AML-193 (cell line): Measurements from ENCODE around the gene LINC01488.

Source experiments
- DNase-seq, 2 experiments: peaks; one replicate each; lab custom pipeline; 2025; lab: John Stamatoyannopoulos, UW

The LINC01488 gene

DNA sequence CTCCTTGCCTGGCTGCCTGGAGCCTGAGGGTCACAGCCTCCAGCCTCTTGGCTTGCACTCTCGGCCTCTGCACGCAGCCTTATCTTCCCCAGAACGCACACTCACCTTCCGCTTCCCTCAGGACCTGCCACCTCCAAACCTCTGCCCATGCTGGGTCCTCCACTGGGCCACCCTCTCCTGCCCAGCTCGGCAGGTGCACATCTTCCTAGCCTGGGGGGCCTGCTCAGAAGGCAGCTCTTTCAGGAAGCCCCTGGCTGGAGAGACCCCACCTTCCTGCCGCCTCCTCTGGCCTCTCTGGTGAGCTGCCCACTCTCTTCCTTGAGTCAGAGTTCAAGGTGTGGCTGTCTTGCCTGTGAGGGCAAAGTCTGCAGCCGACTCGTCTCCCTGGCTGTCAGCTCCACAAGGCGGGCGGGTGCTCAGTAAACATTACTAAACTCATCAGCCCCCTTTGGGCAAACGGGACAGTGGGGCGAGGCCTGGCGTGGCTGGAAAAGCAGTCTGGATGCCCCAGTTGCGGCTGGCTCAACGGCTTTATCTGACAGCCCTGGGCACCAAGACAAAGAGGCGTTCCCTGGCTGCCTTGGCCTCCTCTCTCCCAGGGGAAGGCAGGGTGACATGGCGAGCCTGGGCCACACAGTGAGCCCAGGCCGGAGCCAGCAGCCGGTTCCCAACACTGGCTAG lies 1.7 kb upstream of the LINC01488 start:
- no peak for DNase-seq

DNA sequence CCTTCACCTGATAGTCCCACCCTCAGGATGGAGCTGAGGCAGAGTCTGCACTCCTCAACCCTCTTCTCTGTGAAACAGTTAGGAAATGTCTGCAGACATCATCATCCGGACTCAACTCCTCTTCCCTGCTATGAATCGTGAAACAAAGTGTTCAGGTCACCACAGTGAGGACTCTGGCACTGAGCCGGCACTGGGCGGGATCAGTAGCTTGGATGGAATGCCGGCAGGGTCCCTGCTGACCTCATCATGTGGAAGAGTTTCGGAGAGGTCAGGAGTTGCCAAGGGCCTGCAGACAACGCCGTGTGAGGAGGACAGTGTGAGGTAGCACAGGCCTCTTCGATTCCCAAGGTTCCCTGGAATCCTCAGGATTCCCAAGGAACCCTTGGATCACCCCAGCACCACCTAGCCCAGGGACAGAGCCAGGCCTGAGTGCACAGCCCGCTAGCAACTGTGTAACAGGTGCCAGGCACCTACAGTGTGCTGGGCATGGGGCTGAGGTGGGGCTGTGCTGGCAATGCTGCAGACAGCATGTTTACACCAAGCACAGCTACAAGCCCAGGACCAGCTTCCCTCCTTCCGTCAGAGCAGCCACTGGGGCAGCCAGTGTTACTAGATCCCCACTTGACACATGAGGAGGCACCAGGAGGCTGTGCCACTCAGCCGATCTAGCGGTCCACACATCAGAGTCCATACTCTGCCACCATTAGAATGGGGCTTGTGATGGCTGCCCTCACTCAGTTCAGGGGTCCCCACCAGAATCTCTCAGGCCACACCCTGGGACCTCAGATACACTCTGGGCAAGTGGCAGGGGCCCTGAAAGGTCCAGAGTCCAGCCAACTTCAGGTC lies 693 bp upstream of the LINC01488 start:
- no peak for DNase-seq

DNA sequence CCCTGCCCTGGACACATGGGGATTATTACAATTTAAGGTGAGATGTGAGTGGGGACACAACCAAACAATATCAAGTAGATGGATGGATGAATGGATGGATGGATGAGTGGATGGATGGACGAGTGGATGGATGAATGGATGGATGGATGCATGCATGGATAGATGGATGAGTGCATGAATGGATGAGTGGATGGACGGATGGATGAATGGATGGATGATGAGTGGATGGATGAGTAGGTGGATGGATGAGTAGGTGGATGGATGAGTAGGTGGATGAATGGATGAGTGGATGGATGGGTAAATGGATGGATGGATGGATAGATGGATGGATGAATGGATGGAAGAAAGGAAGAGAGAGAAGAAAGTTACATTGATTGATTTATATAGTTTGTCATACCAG lies 859 bp downstream of the LINC01488 start:
- no peak for DNase-seq

DNA sequence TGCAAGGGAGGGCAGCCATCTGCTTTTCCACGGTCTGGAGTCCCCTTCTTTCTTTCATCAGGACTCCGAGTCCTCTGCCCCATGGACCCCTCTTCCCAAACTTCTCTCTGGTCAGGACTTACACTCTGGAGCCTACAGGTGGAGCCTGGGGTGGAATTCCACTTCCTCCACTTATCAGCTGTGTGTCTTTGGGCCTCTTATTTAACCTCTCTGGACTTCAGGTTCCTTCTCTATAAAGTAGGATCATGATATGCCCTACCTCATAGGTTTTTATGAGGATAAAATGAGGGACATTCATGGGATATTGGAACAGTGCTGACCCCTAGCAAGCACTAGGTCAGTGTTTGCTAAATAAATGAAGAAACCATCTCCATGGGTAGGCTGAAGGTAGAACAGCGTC lies 1.7 kb downstream of the LINC01488 start:
- DNase-seq: no peak

DNA sequence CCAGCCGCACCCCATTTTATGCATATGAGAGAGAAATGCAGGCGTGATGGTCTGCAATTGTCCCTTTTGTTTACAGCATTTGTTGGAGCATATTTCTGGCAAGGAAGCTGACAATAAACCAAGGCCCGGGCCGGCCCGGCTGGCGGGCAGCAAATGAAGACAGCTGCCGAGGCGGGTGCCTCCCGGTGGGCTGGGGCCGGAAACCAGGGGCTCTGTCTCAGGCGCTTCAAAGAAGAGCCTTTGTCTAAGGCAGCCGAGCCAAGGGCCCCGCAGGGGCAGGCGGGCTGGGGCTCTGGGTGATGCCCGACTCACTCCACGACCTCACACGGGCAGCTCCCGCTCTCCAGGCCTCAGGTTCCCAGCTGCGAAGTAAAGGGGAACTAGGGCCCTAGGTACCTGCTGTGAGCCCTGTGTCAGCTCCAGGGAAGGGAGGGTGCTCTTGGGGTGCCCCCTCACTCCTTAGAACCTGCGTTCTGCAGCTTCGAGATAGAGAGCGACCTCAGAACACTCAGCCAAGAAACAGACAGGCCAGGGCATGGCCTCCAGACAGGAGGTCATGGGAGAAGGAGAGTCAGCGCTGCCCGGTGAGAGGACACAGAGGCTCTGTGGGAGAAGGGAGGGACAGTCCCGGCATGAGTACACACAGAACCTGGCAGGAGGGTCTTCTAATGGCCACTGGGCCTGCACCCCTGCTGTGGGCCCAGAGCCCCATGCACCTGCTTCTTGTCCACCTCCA lies 2.4 kb downstream of the LINC01488 start:
- no peak for DNase-seq

DNA sequence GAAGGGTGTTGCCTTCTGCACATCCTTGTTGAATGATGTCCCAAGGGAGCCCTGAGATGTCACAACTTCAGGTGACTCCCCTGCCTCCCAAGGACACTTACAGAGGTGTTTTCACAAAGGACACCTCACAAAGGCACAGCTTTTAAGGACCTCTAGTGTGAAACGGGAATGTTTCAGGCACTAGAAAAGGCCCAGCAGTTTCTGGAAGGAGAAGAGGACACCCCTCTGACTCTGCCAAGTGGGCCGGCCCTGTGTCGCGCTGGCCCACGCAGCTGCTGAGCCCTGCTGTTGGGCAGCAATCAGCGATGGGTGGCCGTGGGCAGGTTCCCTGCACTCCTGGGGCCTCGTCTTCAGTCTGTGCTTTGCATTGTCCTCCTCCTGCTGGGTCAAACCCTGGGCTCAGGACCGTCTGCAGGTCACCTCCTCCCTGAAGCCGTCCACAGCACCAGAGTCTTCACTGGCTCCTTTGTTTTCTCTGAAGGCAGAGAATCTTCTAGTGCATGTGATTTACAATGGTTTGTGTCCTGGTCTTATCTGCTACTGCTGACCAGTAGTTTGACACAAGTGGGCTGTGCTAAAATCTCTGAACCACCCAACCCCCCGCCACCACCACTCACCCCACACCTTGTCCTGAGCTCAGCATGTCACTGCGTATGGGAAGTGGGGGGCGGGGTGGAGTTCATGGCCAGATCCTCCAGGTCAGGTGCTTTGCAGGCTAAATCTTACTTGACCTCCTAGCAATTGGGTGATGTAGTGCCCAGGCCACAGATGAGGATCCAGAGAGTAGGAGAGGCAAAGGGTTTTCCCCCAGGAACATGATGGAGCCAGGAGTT lies 3.2 kb downstream of the LINC01488 start:
- DNase-seq: no peak

DNA sequence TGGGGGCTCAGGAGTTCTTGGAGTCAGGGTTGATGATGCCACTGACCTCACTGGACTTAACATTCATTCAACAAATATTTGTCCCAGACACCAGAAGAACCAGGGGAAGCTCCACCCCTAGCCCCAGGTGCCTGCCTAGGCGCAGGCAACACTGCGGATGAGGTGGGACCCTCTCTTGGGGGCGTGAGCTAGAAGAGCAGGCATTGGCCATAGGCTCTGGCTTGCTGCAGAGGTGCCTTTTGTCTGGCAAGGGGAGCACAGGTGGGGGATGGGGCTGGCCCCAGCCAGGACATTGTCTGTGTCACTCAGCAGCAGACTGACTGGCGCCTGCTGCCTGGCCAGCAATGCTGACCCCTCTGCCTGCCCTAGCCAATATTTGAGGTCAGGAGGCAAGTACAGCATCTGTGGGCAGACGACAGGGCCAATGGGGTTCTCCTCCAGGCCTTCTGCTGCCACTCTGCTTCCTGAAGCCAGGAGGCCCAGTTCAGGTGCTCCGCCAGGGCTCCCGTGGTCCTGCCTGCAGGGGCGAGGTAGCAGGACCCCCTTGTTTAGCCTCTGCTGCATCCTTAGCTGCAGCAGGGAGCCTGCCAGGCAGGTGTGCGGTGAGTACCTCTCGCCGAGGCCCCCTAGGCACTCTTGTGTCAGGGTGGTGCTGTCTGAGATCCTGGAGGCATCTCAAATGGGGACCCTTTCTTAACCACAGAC lies 4.0 kb downstream of the LINC01488 start:
- no peak for DNase-seq

DNA sequence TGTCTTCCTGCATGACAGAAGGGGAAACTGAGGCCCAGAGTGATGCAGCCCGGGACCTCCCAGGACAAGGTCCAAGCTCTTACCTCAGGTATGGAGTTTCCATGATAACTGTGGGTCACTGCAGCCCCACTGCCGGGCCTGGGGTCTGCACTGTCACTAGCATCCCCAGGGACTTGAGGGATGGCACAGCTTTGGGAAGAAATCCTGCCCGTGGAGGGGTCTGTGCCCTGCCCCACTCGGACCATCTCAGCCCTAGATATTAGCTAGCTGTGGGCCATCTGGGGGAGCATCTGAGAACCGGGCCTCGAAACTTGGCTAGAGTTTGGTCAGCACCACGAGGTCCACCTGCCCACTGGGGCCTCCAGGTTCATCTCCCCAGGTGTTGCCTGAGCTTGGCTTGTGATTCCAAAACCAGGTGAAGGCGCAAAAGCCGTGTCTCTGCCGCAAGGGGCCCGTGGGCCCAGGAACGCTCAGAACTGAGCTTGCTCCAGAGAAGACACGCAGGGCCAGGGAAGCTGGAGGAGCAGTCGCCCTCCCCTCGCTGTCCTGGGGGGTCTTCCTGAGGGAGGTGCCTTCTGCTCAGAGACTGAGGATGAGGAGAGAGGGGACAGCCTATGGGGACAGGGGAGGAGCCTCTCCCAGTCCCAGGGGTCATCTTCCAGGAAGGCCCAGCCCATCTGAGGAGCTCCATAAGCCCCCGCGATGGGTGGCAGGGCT lies 4.8 kb downstream of the LINC01488 start:
- DNase-seq: no peak

DNA sequence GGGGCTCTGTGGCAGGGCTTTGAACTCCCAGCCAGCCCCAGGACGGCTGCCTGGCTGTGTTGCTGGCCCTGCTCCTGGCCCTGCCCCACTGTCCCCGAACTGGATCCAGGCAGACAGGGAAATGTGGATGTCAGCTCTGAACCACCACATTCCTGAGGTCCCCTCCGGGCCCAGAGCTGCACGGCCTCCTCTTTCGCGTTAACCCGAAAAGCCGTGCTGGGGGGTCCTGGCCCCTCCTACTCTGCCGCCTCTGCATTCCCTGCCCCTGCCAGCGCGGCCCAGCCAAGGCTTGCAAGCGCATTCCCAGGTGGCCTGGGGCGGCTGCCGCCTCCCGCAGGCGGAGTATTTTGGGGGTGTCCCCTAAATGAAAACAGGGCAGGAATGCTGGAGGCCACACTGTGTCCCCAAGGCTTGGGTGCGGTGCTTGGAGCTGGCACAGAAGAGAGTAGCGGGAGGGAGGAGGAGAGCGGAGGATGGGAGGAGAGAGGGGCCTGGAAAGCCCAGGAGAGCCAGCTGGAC lies 5.4 kb downstream of the LINC01488 start:
- DNase-seq: no peak

DNA sequence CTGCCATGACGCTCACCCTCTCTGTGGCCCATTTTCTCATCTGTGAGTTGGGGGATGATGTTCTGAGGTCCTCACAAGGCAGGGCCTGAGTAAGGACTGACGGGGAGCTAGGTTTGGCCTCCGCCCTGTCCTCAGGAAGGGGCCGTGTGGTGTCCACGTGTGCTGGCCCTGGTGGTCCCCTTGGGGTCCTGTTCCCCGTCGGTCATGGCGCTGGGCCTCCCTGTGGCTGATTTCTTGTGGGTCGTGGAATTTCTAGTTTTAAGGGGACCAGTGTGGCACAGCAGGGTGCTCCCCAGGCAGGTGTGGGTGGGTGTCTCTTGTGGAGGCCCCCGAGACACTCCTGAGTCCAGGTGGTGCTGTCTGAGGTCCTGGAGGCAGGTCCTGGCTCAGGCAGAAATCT lies 5.9 kb downstream of the LINC01488 start:
- no peak for DNase-seq

DNA sequence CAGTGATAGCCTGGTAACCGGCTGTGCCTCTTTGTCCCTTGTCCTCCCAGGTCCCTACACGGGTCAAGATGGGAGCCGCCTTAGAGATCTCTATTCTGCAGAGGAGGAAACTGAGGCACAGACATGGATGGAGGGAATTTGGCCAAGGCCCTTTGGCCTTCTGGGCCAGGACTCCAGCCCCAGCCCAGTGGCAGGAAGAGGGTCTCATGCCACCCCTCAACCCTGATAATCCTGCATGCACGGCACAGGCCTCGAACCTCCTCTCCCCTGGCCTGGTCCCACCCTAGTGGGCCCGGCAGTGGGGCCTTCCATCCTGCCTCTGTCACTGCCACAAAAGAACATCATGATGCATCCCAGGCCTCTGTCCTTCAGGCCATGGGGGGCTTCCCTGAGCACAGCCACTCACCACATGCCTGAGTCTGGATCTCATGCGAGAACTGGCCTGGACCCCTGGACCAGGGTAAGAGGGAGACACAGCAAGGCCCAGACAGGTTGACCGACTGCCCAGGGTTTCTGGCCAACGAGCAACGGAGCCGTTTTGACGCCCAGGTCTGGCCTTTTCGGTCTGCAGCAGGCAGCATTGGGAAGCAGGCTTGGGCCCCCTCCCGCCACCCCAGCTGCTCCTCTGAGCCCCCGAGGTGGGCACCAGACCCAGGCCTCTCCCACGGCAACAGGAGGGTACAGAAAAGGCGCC lies 6.5 kb downstream of the LINC01488 start:
- no peak for DNase-seq

DNA sequence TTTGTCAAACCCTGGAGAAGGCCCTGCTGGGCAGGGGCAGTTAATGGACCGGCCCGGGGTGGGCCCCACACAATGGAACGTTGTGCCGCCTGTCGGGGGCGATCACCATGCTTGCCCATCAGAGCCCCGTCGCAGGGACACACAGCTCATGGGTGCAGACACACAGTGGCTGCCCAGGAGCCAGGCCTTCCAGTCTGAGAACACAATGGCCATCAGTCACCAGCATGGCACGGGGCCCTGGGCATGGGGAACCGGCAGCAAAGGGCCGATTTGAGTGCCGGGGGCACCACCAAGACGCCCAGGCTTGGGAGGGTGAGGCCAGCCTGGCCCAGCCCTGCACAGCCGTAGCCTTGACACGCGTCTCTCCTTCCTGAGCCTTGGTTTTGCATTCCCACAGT lies 7.1 kb downstream of the LINC01488 start:
- no peak for DNase-seq

DNA sequence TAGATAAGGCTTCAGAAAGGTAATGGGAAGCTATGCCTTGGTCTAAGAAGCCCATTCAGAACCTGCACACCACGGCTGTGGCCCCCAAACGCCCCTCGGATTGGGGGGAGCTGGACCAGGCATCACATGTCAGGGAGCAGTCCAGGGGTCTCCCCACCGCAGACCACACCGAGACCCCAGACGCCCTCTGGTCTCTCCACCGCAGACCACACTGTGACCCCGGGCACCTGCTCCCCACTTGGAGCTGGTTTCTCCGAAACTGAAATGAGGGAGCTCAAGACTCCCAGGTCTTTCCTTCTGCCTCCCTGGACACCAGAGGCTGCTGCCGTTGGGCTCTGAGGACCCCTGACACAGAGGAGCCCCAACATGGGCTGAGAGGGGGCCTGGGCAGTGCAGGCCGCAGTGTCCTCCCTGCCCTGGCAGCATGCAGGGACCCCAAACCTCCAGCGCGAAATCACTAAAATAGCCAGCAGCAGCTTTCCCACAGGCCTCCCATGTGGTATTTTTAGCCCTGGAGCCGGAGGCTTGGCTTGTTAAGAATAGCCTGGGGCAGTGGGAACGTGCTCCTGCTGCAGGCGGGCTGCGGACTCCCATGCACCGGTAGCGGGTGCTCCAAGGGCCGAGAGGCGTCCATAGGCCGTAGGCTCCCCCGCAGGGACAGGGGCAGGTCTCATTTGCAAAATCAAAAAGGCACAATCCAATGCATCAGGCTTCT lies 7.7 kb downstream of the LINC01488 start:
- DNase-seq: no peak

DNA sequence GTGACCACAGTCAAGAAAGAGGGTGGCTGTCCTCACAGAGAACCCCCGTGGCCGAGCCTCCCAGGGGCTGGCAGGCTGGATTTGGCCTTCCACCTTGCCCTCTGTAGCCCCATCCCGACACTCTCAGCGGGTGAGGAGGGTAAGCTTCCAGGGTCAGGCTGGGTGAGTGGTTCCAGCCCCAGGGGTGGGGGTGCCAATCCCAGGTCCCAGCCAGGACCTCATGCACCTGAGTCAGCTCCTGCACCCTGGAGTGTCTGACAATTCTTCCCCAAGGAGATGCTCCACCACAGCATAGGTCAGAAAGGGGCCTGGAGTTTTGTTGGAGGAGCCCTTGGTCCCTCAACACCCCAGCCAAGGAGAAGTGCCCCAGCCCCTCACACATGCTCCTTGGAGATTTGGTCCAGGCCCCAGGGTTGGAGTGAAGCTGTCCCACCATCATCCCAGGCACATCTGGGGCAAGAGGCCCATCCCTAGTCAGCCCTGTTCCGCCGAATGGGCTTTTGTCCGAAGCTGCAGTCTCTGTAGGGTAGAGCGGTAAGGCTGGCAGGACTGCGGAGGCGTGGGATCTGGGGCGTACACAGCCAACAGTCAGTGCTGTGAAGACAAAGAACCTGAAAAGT lies 8.4 kb downstream of the LINC01488 start:
- DNase-seq: no peak

DNA sequence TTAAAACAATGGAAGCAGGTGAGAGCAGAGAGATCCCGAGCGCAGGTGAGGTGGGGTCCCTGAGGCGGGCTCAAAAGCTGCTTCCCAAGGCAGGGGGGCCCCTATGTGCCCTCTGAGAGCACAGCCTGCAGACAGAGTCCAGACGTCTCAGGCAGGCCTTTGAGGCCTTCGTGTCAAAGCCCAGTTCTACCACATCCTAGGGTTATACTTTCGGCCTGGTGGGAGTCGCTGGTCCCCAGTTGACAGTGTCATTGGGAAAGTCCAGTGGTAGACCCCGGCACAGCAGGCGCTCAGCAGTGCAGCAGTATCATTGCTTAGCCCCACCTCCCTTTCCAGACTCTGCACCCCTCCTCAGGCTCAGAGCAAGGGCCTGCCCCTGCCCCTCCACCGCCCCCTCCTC lies 9.1 kb downstream of the LINC01488 start:
- no peak for DNase-seq

DNA sequence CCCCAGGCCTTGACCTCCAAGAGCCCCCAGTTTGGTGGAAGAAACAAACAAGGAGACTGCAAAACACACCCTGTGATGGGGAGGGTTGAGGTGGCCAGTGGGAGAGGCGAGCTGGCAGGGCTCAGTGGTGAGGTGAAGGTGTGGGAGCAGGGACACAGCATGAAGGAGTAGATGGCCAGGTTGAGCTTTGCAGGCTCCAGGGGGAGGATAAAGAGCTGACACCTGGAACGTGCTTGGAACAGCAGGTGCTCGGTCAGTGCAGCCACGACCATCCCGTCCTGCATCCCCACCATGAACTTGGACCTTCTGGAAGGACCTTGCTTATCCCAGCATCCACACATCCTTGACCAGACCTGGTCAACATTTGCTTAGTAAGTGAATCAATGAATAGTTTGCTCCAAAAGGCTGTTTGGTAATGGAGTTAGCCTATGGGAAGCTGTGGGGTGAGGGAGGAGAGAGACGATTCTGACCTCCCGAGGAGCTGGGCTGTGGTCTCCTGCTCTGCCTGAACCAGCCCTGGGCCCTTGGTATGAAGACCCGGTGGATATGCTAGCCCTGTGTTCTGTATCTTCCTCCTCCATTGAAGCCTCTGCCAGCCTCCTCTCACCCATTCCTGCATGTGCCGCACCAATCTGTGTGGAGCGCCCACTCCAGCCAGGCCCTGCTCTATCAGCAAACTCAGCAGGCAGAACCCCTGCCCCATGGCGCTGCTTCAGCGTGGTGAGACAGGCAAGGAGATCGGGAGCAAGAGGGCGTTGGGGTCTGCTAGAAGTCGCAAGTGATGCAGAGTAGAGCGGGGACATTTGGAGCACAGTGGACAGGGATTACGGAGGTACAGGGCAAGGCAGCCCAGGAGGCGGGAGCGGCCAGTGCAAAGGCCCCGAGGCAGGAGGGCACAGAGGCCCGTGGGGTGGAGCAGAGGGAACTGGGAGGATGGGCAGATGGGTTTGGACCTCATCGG lies 9.9 kb downstream of the LINC01488 start:
- no peak for DNase-seq

DNA sequence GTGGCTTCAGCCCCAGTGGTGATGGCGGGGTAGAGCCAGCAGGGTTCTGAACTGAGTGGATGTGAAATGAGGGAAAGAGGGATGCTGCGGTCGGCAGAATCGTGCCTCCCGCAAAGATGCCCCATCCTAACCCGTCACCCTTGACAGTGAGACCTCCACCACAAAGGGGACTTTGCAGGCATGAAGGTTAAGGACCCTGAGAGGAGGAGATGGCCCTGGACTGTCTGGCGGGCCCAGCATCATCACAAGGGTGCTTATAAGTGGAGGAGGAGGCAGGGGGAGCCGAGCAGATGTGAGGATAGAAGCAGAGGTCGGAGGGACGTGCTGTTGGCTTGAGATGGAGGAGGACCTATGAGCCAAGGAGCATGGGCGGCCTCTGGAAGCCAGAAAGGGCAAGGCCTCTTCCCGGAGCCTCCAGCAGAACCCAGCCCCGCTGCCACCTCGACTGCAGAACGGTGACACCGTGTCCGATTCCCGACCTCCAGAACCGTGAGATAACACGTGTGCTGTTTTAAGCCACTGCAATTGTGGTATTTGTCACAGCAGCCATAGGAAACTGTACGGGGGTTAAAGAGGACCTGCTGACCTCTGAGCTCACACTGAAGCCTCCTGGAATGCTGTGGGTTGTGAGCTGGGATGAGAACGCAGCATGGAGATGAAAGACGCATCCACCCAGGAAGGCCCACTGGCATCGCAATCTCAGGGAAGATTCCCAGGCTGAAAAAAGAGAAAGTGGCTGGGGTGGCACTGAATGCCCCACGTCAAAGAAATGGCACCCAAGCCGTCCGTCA lies 10.9 kb downstream of the LINC01488 start:
- no peak for DNase-seq
